H9 (cell line): ENCODE measurements around the gene MBIP. TPM values are rescaled to one million over a fixed set of nuclear protein-coding genes. Genes with fewer than 3 reads are reported as not detected.

Source experiments
- DNase-seq: peaks from one replicate; pipeline ENCODE4 v3.0.0-alpha.2; 2017
- H2AFZ ChIP-seq: one replicate; pipeline ENCODE4 v1.6.1; 2013; ENCODE audit warnings: mild to moderate bottlenecking, low read length, control low read depth, moderate library complexity
- H2AK5ac ChIP-seq: 2 replicates; pipeline ENCODE4 v1.6.1; 2013; ENCODE audit warnings: low read length, control low read depth, mixed read lengths; ENCODE audit not compliant: insufficient read length
- H2BK120ac ChIP-seq: one replicate; pipeline ENCODE4 v1.6.1; 2013; ENCODE audit warnings: low read depth, mild to moderate bottlenecking, low read length, control low read depth, inconsistent platforms; ENCODE audit not compliant: poor library complexity, severe bottlenecking
- H2BK12ac ChIP-seq: 2 replicates; pipeline ENCODE4 v1.6.1; 2013; ENCODE audit warnings: low read length, control low read depth, mixed read lengths, low read depth; ENCODE audit not compliant: insufficient read length
- H2BK15ac ChIP-seq: 2 replicates; pipeline ENCODE4 v1.6.1; 2013; ENCODE audit warnings: low read depth, low read length, control low read depth
- H2BK20ac ChIP-seq: one replicate; pipeline ENCODE4 v1.6.1; 2013; ENCODE audit warnings: low read depth, mild to moderate bottlenecking, low read length, control low read depth, inconsistent platforms; ENCODE audit not compliant: poor library complexity, severe bottlenecking
- H2BK5ac ChIP-seq: 2 replicates; pipeline ENCODE4 v1.6.1; 2013; ENCODE audit warnings: low read length, control low read depth, mixed read lengths; ENCODE audit not compliant: insufficient read length
- H3K14ac ChIP-seq: 2 replicates; pipeline ENCODE4 v1.6.1; 2013; ENCODE audit warnings: low read length, control low read depth; ENCODE audit not compliant: insufficient read depth
- H3K18ac ChIP-seq: 2 replicates; pipeline ENCODE4 v1.6.1; 2013; ENCODE audit warnings: low read depth, mild to moderate bottlenecking, mixed read lengths, low read length, control low read depth; ENCODE audit not compliant: insufficient read length
- H3K23ac ChIP-seq: 2 replicates; pipeline ENCODE4 v1.6.1; 2013; ENCODE audit warnings: low read length, control low read depth, mixed read lengths, low read depth; ENCODE audit not compliant: insufficient read length
- H3K23me2 ChIP-seq: 2 replicates; pipeline ENCODE4 v1.6.1; 2013; ENCODE audit warnings: low read depth, mild to moderate bottlenecking, mixed read lengths, low read length, control low read depth; ENCODE audit not compliant: insufficient read length, poor library complexity, severe bottlenecking
- H3K27ac ChIP-seq: 2 replicates; pipeline ENCODE4 v1.5.1; 2013; ENCODE audit warnings: low read length, control low read depth, mixed read lengths, low read depth; ENCODE audit not compliant: insufficient read length
- H3K27me3 ChIP-seq: 2 replicates; pipeline ENCODE4 v1.6.1; 2013; ENCODE audit warnings: low read length, control low read depth, inconsistent platforms; ENCODE audit not compliant: insufficient read depth
- H3K4ac ChIP-seq: 2 replicates; pipeline ENCODE4 v1.6.1; 2013; ENCODE audit warnings: low read depth, mild to moderate bottlenecking, control low read depth, inconsistent platforms, low read length, moderate library complexity
- H3K4me1 ChIP-seq: 2 replicates; pipeline ENCODE4 v1.6.1; 2013; ENCODE audit warnings: low read length, control low read depth, inconsistent platforms; ENCODE audit not compliant: insufficient read depth
- H3K4me2 ChIP-seq: 2 replicates; pipeline ENCODE4 v1.6.1; 2013; ENCODE audit warnings: low read length, control low read depth, mixed read lengths; ENCODE audit not compliant: insufficient read length, insufficient read depth
- H3K56ac ChIP-seq: 2 replicates; pipeline ENCODE4 v1.6.1; 2013; ENCODE audit warnings: low read depth, mild to moderate bottlenecking, mixed read lengths, low read length, control low read depth; ENCODE audit not compliant: insufficient read length
- H3K79me1 ChIP-seq: 2 replicates; pipeline ENCODE4 v1.6.1; 2013; ENCODE audit warnings: low read depth, mild to moderate bottlenecking, moderate library complexity, low read length, control low read depth, inconsistent platforms; ENCODE audit not compliant: insufficient read depth, poor library complexity, severe bottlenecking
- H3K79me2 ChIP-seq: 2 replicates; pipeline ENCODE4 v1.6.1; 2013; ENCODE audit warnings: low read length, control low read depth, inconsistent platforms; ENCODE audit not compliant: insufficient read depth
- H3K9ac ChIP-seq: 2 replicates; pipeline ENCODE4 v1.6.1; 2013; ENCODE audit warnings: low read length, control low read depth, mixed read lengths; ENCODE audit not compliant: insufficient read length; ENCODE audit errors: extremely low read depth
- H3K9me3 ChIP-seq: one replicate; pipeline ENCODE4 v1.6.1; 2013; ENCODE audit warnings: low read depth, low read length, inconsistent platforms; ENCODE audit not compliant: control insufficient read depth
- H3T11ph ChIP-seq: one replicate; pipeline ENCODE4 v1.6.1; 2013; ENCODE audit warnings: mild to moderate bottlenecking, low read length, control low read depth, inconsistent platforms
- H4K20me1 ChIP-seq: one replicate; pipeline ENCODE4 v1.6.1; 2013; ENCODE audit not compliant: control insufficient read depth, insufficient read length, insufficient read depth
- H4K5ac ChIP-seq: 2 replicates; pipeline ENCODE4 v1.6.1; 2013; ENCODE audit warnings: low read depth, mild to moderate bottlenecking, mixed read lengths, low read length, control low read depth; ENCODE audit not compliant: insufficient read length
- H4K8ac ChIP-seq: replicated peaks from 2 replicates; pipeline ENCODE4 v1.6.1; 2013; ENCODE audit warnings: low read length, control low read depth, mixed read lengths, low read depth; ENCODE audit not compliant: insufficient read length
- H4K91ac ChIP-seq: 2 replicates; pipeline ENCODE4 v1.6.1; 2013; ENCODE audit warnings: low read depth, mild to moderate bottlenecking, moderate library complexity, mixed read lengths, low read length, control low read depth; ENCODE audit not compliant: insufficient read length
- H3K27ac Mint-ChIP-seq, 3 experiments: 2 replicates in 2 of 3; 3 replicates in 1 of 3; pipeline ENCODE4 v1.8.0; 2020 to 2021; ENCODE audit warnings: mixed read lengths in 3 of 3, mild to moderate bottlenecking in 1 of 3, moderate library complexity in 1 of 3
- H3K27me3 Mint-ChIP-seq: 2 replicates; pipeline ENCODE4 v1.8.0; 2021; ENCODE audit warnings: low read depth, mild to moderate bottlenecking, moderate library complexity, mixed read lengths
- H3K36me3 Mint-ChIP-seq, 3 experiments: 2 replicates in 2 of 3; 3 replicates in 1 of 3; pipeline ENCODE4 v1.8.0; 2020 to 2021; ENCODE audit warnings: low read depth in 3 of 3, mixed read lengths in 3 of 3; ENCODE audit not compliant: insufficient read depth in 1 of 3
- H3K4me1 Mint-ChIP-seq, 2 experiments: 2 replicates each; pipeline ENCODE4 v1.8.0; 2020; ENCODE audit warnings: mixed read lengths in 2 of 2
- H3K4me3 Mint-ChIP-seq, 2 experiments: 2 replicates in 1 of 2; 3 replicates in 1 of 2; pipeline ENCODE4 v1.8.0; 2020 to 2021; ENCODE audit warnings: mild to moderate bottlenecking in 2 of 2, mixed read lengths in 2 of 2, moderate library complexity in 1 of 2
- H3K9me3 Mint-ChIP-seq, 2 experiments: 2 replicates in 1 of 2; 3 replicates in 1 of 2; pipeline ENCODE4 v1.8.0; 2020; ENCODE audit warnings: mild to moderate bottlenecking in 2 of 2, mixed read lengths in 2 of 2, moderate library complexity in 1 of 2
- CTCF ChIP-seq: fragments of 200-600 bp; sonication (generic); conservative IDR thresholded peaks from 3 replicates; pipeline ENCODE4 v1.8.0; 2021; ENCODE audit warnings: antibody characterized with exemption, mild to moderate bottlenecking
- WGBS: extraction: QIAGEN DNeasy Blood & Tissue Kit; methylation state at CpG from one replicate; pipeline ENCODE4 v1.1.7; 2013; ENCODE audit warnings: missing lambda C conversion rate, low lambda C conversion rate, mixed read lengths; ENCODE audit not compliant: insufficient read length; ENCODE audit errors: extremely low coverage; 5-methylcytosine and 5-hydroxymethylcytosine counted together
- total RNA-seq: library from RNA; stranded (reverse); gene quantifications from 2 replicates; pipeline ENCODE4 v1.2.1, GENCODE V29; 2021

Gene MBIP
- total RNA-seq, 1 experiment from 2014 or later, result 29.6 TPM

- peak overlapping the region; percentile 1 for H3K4me2 ChIP-seq
- WGBS, result no CpG with 5 or more reads among the region's 4 CpGs
Measured at GRCh38 chr14:36295642-36296627, 24.5 kb downstream of the MBIP start.

More at GRCh38 chr14:36295642-36296627, 24.5 kb downstream of the MBIP start:
- H3K4me1 Mint-ChIP-seq, result peaks cover 16 to 19% of the 10 kb centered on the region in 2 experiments
- Histone ChIP-seq H2BK12ac (peak overlapping the region; percentile 45), H2AK5ac (no peak overlapping the region), H3K18ac (no peak overlapping the region), H2BK15ac (no peak overlapping the region), H2BK120ac (no peak overlapping the region), H3K79me2 (no peaks in the 10 kb centered on the region), H4K5ac (no peak overlapping the region), H3K27me3 (no peaks in the 10 kb centered on the region), H3K4ac (no peak overlapping the region), H3K23me2 (no peaks in the 10 kb centered on the region), H3K56ac (no peak overlapping the region), H2BK5ac (no peak overlapping the region), H3K9ac (no peak overlapping the region), H3K4me1 (0 out of 2 replicates have a peak, but pooled peaks cover 9% of the 10 kb centered on the region), H4K20me1 (no peaks in the 10 kb centered on the region), H3K9me3 (no peaks in the 10 kb centered on the region), H3K27ac (no peak overlapping the region), H3K79me1 (no peaks in the 10 kb centered on the region), H4K91ac (no peak overlapping the region), H4K8ac (no peak overlapping the region), H3K23ac (no peak overlapping the region), H3K14ac (no peak overlapping the region), H3T11ph (no peak overlapping the region), H2BK20ac (no peak overlapping the region), H2AFZ (no peak overlapping the region)
- H3K27ac Mint-ChIP-seq, result peak overlapping the region; percentile 14 to 91 (median 47); a peak in 4 of 7 replicates
- DNase-seq, result no peak
- no peaks in the 10 kb centered on the region; the same call in 1 of the 2 replicates for H3K27me3 Mint-ChIP-seq
- peaks cover 14 to 37% (median 33%) of the 10 kb centered on the region in 3 experiments; a peak in 6 of 7 replicates for H3K36me3 Mint-ChIP-seq
- no peaks in the 10 kb centered on the region for H3K9me3 Mint-ChIP-seq
- TF ChIP-seq CTCF, result no peak
- no peak overlapping the region for H3K4me3 Mint-ChIP-seq
